ENCODE measurements around the gene ATRAID.
A peak's percentile ranks its signal among the peaks of the same experiment; 100 is the strongest.

ATRAID gene

DNA sequence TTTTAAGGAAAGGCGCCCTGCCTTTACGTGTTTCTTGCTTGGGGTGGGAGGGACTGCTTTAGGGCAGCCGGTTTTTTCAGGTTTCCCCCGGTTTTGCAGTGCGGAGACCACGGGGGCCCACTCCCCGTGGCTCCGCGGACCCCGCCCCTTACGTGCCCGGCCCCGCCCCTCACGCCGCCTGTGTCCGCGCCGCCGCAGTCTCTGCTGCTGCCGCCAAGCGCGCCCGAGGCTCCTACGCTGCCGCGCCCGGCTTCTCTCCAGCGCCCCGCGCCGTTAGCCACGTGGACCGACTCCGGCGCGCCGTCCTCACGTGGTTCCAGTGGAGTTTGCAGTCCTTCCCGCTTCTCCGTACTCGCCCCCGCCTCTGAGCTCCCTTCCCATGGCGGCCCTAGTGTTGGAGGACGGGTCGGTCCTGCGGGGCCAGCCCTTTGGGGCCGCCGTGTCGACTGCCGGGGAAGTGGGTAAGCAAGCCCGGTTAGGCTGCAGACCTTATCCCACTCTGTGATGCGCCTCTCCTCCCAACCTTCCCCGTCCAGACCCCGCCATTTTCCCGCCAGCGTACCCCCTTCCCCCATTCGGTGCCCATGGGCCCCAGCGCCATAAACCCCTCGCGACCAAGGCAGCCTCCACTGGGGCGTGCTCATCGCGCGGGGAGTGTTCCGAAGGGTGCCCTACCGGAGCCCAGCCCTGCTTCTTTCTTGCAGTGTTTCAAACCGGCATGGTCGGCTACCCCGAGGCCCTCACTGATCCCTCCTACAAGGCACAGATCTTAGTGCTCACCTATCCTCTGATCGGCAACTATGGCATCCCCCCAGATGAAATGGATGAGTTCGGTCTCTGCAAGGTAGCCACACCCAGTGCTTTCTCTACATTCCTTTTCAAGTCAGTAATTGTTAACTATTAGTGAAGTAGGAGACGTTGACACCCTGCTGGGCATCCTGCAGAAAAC lies 5.6 kb downstream of the ATRAID start, which contains the start of gene CAD:
CAD (plus strand) TSS at position 197 of the 949 bp plus-strand sequence; CDS start at position 380, 183 bp downstream.
- TF ChIP-seq, protein P1, sequence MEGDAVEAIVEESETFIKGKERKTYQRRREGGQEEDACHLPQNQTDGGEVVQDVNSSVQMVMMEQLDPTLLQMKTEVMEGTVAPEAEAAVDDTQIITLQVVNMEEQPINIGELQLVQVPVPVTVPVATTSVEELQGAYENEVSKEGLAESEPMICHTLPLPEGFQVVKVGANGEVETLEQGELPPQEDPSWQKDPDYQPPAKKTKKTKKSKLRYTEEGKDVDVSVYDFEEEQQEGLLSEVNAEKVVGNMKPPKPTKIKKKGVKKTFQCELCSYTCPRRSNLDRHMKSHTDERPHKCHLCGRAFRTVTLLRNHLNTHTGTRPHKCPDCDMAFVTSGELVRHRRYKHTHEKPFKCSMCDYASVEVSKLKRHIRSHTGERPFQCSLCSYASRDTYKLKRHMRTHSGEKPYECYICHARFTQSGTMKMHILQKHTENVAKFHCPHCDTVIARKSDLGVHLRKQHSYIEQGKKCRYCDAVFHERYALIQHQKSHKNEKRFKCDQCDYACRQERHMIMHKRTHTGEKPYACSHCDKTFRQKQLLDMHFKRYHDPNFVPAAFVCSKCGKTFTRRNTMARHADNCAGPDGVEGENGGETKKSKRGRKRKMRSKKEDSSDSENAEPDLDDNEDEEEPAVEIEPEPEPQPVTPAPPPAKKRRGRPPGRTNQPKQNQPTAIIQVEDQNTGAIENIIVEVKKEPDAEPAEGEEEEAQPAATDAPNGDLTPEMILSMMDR (IDR thresholded peaks at IDR 0.05; ENCODE audit: extremely low read depth, insufficient read depth, missing control alignments): peak; percentile 34
- in situ Hi-C loops (cut with MboI; ENCODE audit: low pct_unique_long_range_greater_than_20kb, low sequenced_read_pairs, unreplicated experiment): no loop called here
- peak; percentile 93 for DNase-seq (ENCODE audit: low spot score)

DNA sequence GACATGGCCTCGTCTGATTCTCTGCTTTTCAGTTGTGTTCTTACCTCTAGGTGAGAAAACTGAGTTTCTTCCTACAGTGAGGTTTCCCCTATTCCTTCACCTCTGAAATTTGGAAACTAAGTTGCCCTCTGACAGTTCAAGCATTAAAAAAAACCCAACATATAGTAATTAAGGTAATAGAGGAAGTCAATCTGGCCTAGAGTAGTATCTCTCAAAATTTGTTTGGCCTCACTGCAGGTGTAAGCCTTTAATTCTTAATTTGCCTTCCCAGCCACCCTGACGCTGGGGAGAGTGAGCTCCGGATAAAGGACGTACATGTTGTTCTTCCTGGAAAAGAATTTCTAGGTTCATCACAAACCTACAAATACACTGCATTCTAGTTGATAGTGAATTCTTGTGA lies 6.8 kb downstream of the ATRAID start:
- DNase-seq (ENCODE audit: low spot score): no peak
- in situ Hi-C loops (cut with MboI; ENCODE audit: low pct_unique_long_range_greater_than_20kb, low sequenced_read_pairs, unreplicated experiment): no loop called here

DNA sequence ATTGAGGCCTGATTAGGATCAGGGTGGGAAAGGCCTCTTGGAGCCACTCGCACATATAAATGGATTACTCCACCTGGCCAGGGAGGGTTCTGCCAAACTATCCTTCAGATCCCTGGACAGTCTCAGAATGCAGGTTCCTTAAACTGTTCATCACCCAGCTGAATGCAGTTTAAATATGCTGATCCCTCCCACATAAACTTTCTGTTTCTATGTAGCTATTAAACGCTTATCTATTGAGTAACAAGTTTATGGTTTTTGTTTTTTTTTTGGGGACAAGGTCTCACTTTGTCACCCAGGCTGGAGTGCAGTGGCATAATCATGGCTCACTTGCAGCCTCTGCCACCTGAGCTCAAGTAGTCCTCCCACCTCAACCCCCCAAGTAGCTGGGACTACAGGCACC lies 7.2 kb downstream of the ATRAID start:
- in situ Hi-C loops (cut with MboI; ENCODE audit: low pct_unique_long_range_greater_than_20kb, low sequenced_read_pairs, unreplicated experiment): no loop called here
- TF ChIP-seq, protein P1 (IDR thresholded peaks at IDR 0.05; ENCODE audit: extremely low read depth, insufficient read depth, missing control alignments): no peak
- DNase-seq (ENCODE audit: low spot score): no peak

More for the DNA sequence above, 6.8 kb downstream of the ATRAID start:
- TF ChIP-seq, protein P1 (IDR thresholded peaks at IDR 0.05; ENCODE audit: extremely low read depth, insufficient read depth, missing control alignments): no peak

DNA sequence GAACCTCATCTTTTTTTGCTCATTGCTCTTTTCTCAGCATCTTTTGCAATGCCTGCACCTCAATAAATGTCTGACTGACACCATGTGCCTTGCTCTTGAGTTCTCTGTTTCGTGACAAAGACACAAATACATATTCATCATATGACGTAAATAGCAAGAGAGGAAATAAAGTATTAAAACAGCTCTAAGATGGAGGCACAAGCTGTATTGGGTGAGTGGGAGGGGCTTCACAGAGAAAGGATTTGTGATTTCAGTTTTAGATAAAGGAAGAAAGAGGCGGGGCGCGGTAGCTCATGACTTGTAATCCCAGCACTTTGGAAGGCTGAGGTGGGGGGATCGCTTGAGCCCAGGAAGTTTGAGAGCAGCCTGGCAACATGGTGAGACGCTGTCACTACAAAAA lies 8.2 kb downstream of the ATRAID start:
- in situ Hi-C loops (cut with MboI; ENCODE audit: low pct_unique_long_range_greater_than_20kb, low sequenced_read_pairs, unreplicated experiment): no loop called here
- no peak for DNase-seq (ENCODE audit: low spot score)
- TF ChIP-seq, protein P1 (IDR thresholded peaks at IDR 0.05; ENCODE audit: extremely low read depth, insufficient read depth, missing control alignments): no peak

DNA sequence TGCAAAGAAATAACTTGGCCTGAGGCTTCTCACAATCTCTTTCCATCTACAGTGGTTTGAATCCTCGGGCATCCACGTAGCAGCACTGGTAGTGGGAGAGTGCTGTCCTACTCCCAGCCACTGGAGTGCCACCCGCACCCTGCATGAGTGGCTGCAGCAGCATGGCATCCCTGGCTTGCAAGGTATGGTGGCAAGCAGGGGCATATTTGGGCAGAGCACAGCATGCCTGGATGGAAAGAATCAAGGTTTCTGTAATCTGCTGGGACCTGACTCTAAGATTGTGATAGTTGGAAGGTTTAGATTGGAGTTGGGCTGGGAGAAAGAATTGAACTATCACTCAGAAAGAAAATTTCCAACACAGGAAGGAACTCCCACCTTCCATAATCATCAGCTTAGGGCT lies 9.3 kb downstream of the ATRAID start:
- TF ChIP-seq, protein P1 (IDR thresholded peaks at IDR 0.05; ENCODE audit: extremely low read depth, insufficient read depth, missing control alignments): no peak
- in situ Hi-C loops (cut with MboI; ENCODE audit: low pct_unique_long_range_greater_than_20kb, low sequenced_read_pairs, unreplicated experiment): no loop called here
- DNase-seq (ENCODE audit: low spot score): no peak

DNA sequence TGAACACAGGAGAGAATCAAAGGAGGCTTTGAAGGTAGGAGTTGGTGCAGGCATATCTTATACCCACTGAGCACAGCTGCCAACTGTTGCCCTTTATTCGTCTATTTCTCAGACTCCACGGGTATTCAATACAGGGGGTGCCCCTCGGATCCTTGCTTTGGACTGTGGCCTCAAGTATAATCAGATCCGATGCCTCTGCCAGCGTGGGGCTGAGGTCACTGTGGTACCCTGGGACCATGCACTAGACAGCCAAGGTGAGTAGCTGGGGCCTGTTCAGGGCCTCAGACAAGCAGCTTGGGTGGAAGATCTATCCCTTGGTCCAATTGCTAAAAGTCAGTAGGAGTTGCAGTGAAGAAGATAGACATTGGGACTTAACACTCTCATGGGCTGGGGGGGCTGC lies 10.6 kb downstream of the ATRAID start:
- DNase-seq (ENCODE audit: low spot score): no peak
- in situ Hi-C loops (cut with MboI; ENCODE audit: low pct_unique_long_range_greater_than_20kb, low sequenced_read_pairs, unreplicated experiment): no loop called here
- TF ChIP-seq, protein P1 (IDR thresholded peaks at IDR 0.05; ENCODE audit: extremely low read depth, insufficient read depth, missing control alignments): no peak
